H9 (cell line): ENCODE results near the gene GTPBP4. TPM values are rescaled to one million over a fixed set of nuclear protein-coding genes. Genes with fewer than 3 reads are reported as not detected.

Source experiments
- DNase-seq: peaks from one replicate; pipeline ENCODE4 v3.0.0-alpha.2; 2017
- H2AFZ ChIP-seq: one replicate; pipeline ENCODE4 v1.6.1; 2013; ENCODE audit warnings: mild to moderate bottlenecking, low read length, control low read depth, moderate library complexity
- H2AK5ac ChIP-seq: 2 replicates; pipeline ENCODE4 v1.6.1; 2013; ENCODE audit warnings: low read length, control low read depth, mixed read lengths; ENCODE audit not compliant: insufficient read length
- H2BK120ac ChIP-seq: one replicate; pipeline ENCODE4 v1.6.1; 2013; ENCODE audit warnings: low read depth, mild to moderate bottlenecking, low read length, control low read depth, inconsistent platforms; ENCODE audit not compliant: poor library complexity, severe bottlenecking
- H2BK12ac ChIP-seq: 2 replicates; pipeline ENCODE4 v1.6.1; 2013; ENCODE audit warnings: low read length, control low read depth, mixed read lengths, low read depth; ENCODE audit not compliant: insufficient read length
- H2BK15ac ChIP-seq: 2 replicates; pipeline ENCODE4 v1.6.1; 2013; ENCODE audit warnings: low read depth, low read length, control low read depth
- H2BK20ac ChIP-seq: one replicate; pipeline ENCODE4 v1.6.1; 2013; ENCODE audit warnings: low read depth, mild to moderate bottlenecking, low read length, control low read depth, inconsistent platforms; ENCODE audit not compliant: poor library complexity, severe bottlenecking
- H2BK5ac ChIP-seq: 2 replicates; pipeline ENCODE4 v1.6.1; 2013; ENCODE audit warnings: low read length, control low read depth, mixed read lengths; ENCODE audit not compliant: insufficient read length
- H3K14ac ChIP-seq: 2 replicates; pipeline ENCODE4 v1.6.1; 2013; ENCODE audit warnings: low read length, control low read depth; ENCODE audit not compliant: insufficient read depth
- H3K18ac ChIP-seq: 2 replicates; pipeline ENCODE4 v1.6.1; 2013; ENCODE audit warnings: low read depth, mild to moderate bottlenecking, mixed read lengths, low read length, control low read depth; ENCODE audit not compliant: insufficient read length
- H3K23ac ChIP-seq: 2 replicates; pipeline ENCODE4 v1.6.1; 2013; ENCODE audit warnings: low read length, control low read depth, mixed read lengths, low read depth; ENCODE audit not compliant: insufficient read length
- H3K23me2 ChIP-seq: 2 replicates; pipeline ENCODE4 v1.6.1; 2013; ENCODE audit warnings: low read depth, mild to moderate bottlenecking, mixed read lengths, low read length, control low read depth; ENCODE audit not compliant: insufficient read length, poor library complexity, severe bottlenecking
- H3K27ac ChIP-seq: 2 replicates; pipeline ENCODE4 v1.5.1; 2013; ENCODE audit warnings: low read length, control low read depth, mixed read lengths, low read depth; ENCODE audit not compliant: insufficient read length
- H3K27me3 ChIP-seq: 2 replicates; pipeline ENCODE4 v1.6.1; 2013; ENCODE audit warnings: low read length, control low read depth, inconsistent platforms; ENCODE audit not compliant: insufficient read depth
- H3K4ac ChIP-seq: 2 replicates; pipeline ENCODE4 v1.6.1; 2013; ENCODE audit warnings: low read depth, mild to moderate bottlenecking, control low read depth, inconsistent platforms, low read length, moderate library complexity
- H3K4me1 ChIP-seq: 2 replicates; pipeline ENCODE4 v1.6.1; 2013; ENCODE audit warnings: low read length, control low read depth, inconsistent platforms; ENCODE audit not compliant: insufficient read depth
- H3K4me2 ChIP-seq: 2 replicates; pipeline ENCODE4 v1.6.1; 2013; ENCODE audit warnings: low read length, control low read depth, mixed read lengths; ENCODE audit not compliant: insufficient read length, insufficient read depth
- H3K56ac ChIP-seq: 2 replicates; pipeline ENCODE4 v1.6.1; 2013; ENCODE audit warnings: low read depth, mild to moderate bottlenecking, mixed read lengths, low read length, control low read depth; ENCODE audit not compliant: insufficient read length
- H3K79me1 ChIP-seq: 2 replicates; pipeline ENCODE4 v1.6.1; 2013; ENCODE audit warnings: low read depth, mild to moderate bottlenecking, moderate library complexity, low read length, control low read depth, inconsistent platforms; ENCODE audit not compliant: insufficient read depth, poor library complexity, severe bottlenecking
- H3K79me2 ChIP-seq: 2 replicates; pipeline ENCODE4 v1.6.1; 2013; ENCODE audit warnings: low read length, control low read depth, inconsistent platforms; ENCODE audit not compliant: insufficient read depth
- H3K9ac ChIP-seq: 2 replicates; pipeline ENCODE4 v1.6.1; 2013; ENCODE audit warnings: low read length, control low read depth, mixed read lengths; ENCODE audit not compliant: insufficient read length; ENCODE audit errors: extremely low read depth
- H3K9me3 ChIP-seq: one replicate; pipeline ENCODE4 v1.6.1; 2013; ENCODE audit warnings: low read depth, low read length, inconsistent platforms; ENCODE audit not compliant: control insufficient read depth
- H3T11ph ChIP-seq: one replicate; pipeline ENCODE4 v1.6.1; 2013; ENCODE audit warnings: mild to moderate bottlenecking, low read length, control low read depth, inconsistent platforms
- H4K20me1 ChIP-seq: one replicate; pipeline ENCODE4 v1.6.1; 2013; ENCODE audit not compliant: control insufficient read depth, insufficient read length, insufficient read depth
- H4K5ac ChIP-seq: 2 replicates; pipeline ENCODE4 v1.6.1; 2013; ENCODE audit warnings: low read depth, mild to moderate bottlenecking, mixed read lengths, low read length, control low read depth; ENCODE audit not compliant: insufficient read length
- H4K8ac ChIP-seq: replicated peaks from 2 replicates; pipeline ENCODE4 v1.6.1; 2013; ENCODE audit warnings: low read length, control low read depth, mixed read lengths, low read depth; ENCODE audit not compliant: insufficient read length
- H4K91ac ChIP-seq: 2 replicates; pipeline ENCODE4 v1.6.1; 2013; ENCODE audit warnings: low read depth, mild to moderate bottlenecking, moderate library complexity, mixed read lengths, low read length, control low read depth; ENCODE audit not compliant: insufficient read length
- H3K27ac Mint-ChIP-seq, 3 experiments: 2 replicates in 2 of 3; 3 replicates in 1 of 3; pipeline ENCODE4 v1.8.0; 2020 to 2021; ENCODE audit warnings: mixed read lengths in 3 of 3, mild to moderate bottlenecking in 1 of 3, moderate library complexity in 1 of 3
- H3K27me3 Mint-ChIP-seq: 2 replicates; pipeline ENCODE4 v1.8.0; 2021; ENCODE audit warnings: low read depth, mild to moderate bottlenecking, moderate library complexity, mixed read lengths
- H3K36me3 Mint-ChIP-seq, 3 experiments: 2 replicates in 2 of 3; 3 replicates in 1 of 3; pipeline ENCODE4 v1.8.0; 2020 to 2021; ENCODE audit warnings: low read depth in 3 of 3, mixed read lengths in 3 of 3; ENCODE audit not compliant: insufficient read depth in 1 of 3
- H3K4me1 Mint-ChIP-seq, 2 experiments: 2 replicates each; pipeline ENCODE4 v1.8.0; 2020; ENCODE audit warnings: mixed read lengths in 2 of 2
- H3K4me3 Mint-ChIP-seq, 2 experiments: 2 replicates in 1 of 2; 3 replicates in 1 of 2; pipeline ENCODE4 v1.8.0; 2020 to 2021; ENCODE audit warnings: mild to moderate bottlenecking in 2 of 2, mixed read lengths in 2 of 2, moderate library complexity in 1 of 2
- H3K9me3 Mint-ChIP-seq, 2 experiments: 2 replicates in 1 of 2; 3 replicates in 1 of 2; pipeline ENCODE4 v1.8.0; 2020; ENCODE audit warnings: mild to moderate bottlenecking in 2 of 2, mixed read lengths in 2 of 2, moderate library complexity in 1 of 2
- CTCF ChIP-seq: fragments of 200-600 bp; sonication (generic); conservative IDR thresholded peaks from 3 replicates; pipeline ENCODE4 v1.8.0; 2021; ENCODE audit warnings: antibody characterized with exemption, mild to moderate bottlenecking
- WGBS: extraction: QIAGEN DNeasy Blood & Tissue Kit; methylation state at CpG from one replicate; pipeline ENCODE4 v1.1.7; 2013; ENCODE audit warnings: missing lambda C conversion rate, low lambda C conversion rate, mixed read lengths; ENCODE audit not compliant: insufficient read length; ENCODE audit errors: extremely low coverage; 5-methylcytosine and 5-hydroxymethylcytosine counted together
- total RNA-seq: library from RNA; stranded (reverse); gene quantifications from 2 replicates; pipeline ENCODE4 v1.2.1, GENCODE V29; 2021

The GTPBP4 gene
- total RNA-seq, 1 experiment from 2014 or later = 134 TPM

GRCh38 chr10:947051-947450 is 41.2 kb upstream of the GTPBP4 start:
- no peak for TF ChIP-seq CTCF
- Mint-ChIP-seq H3K27ac (no peak overlapping the region), H3K9me3 (no peaks in the 10 kb centered on the region), H3K4me1 (peaks cover 10% of the 10 kb centered on the region in 2 experiments), H3K4me3 (no peak overlapping the region), H3K36me3 (no peaks in the 10 kb centered on the region), H3K27me3 (peaks cover 20% of the 10 kb centered on the region)
- H2BK15ac ChIP-seq = no peak overlapping the region
- H3T11ph ChIP-seq = no peak overlapping the region
- no peak overlapping the region for H4K5ac ChIP-seq
- H3K56ac ChIP-seq = no peak overlapping the region
- no peaks in the 10 kb centered on the region for H3K79me1 ChIP-seq
- DNase-seq = no peak
- no peak overlapping the region for H4K91ac ChIP-seq
- H2BK120ac ChIP-seq = no peak overlapping the region
- H4K20me1 ChIP-seq = no peaks in the 10 kb centered on the region
- H2BK20ac ChIP-seq = no peak overlapping the region
- no peak overlapping the region for H3K14ac ChIP-seq
- H4K8ac ChIP-seq = no peak overlapping the region
- H3K4me2 ChIP-seq = no peak overlapping the region
- no peak overlapping the region for H3K9ac ChIP-seq
- H2AK5ac ChIP-seq = no peak overlapping the region
- no peaks in the 10 kb centered on the region for H3K27me3 ChIP-seq
- no peak overlapping the region for H2BK5ac ChIP-seq
- no peak overlapping the region for H2AFZ ChIP-seq
- no peaks in the 10 kb centered on the region for H3K23me2 ChIP-seq
- no peak overlapping the region for H2BK12ac ChIP-seq
- H3K27ac ChIP-seq = no peak overlapping the region
- no peak overlapping the region for H3K4ac ChIP-seq
- WGBS = no CpG with 5 or more reads among the region's 9 CpGs
- no peaks in the 10 kb centered on the region for H3K4me1 ChIP-seq
- no peak overlapping the region for H3K18ac ChIP-seq
- H3K9me3 ChIP-seq = no peaks in the 10 kb centered on the region
- H3K79me2 ChIP-seq = no peaks in the 10 kb centered on the region
- H3K23ac ChIP-seq = no peak overlapping the region
